K562 (cell line): ENCODE measurements around the gene WSCD1. TPM values are rescaled to one million over a fixed set of nuclear protein-coding genes. Genes with fewer than 3 reads are reported as not detected.

ENCODE experiments used
- ATAC-seq: fragments of 200-7000 bp; cut with Tn5 transposase; 3 replicates; pipeline ENCODE4 v1.9.1; 2020; ENCODE audit warnings: moderate library complexity
- BruUV-seq: library from RNA; stranded (reverse); fragments of 400-500 nt; replicated peaks from 2 replicates; lab custom pipeline; 2021; lab: Mats Ljungman, UMichigan
- CTCF ChIA-PET: fragments of 300-600 bp; formaldehyde crosslinking; extraction: SDS; loops from one replicate; lab custom pipeline; 2021; ENCODE audit warnings: low intra/inter-chr PET ratio; lab: Yijun Ruan, JAX
- POLR2A ChIA-PET: fragments of 300-600, 350-650 bp; sonication (Branson Sonifier 250); formaldehyde crosslinking; extraction: SDS; loops from one replicate; lab custom pipeline; 2021; ENCODE audit warnings: antibody characterized with exemption, inconsistent platforms; lab: Yijun Ruan, JAX
- DNase-seq, 4 experiments: peaks; one replicate each; pipeline versions ENCODE4 v3.0.0 to v3.0.0-alpha.2; 2011 to 2018; ENCODE audit warnings: low spot score in 3 of 4, mixed read lengths in 3 of 4; ENCODE audit errors: extremely low read depth in 1 of 4
- FAIRE-seq: peaks from 2 replicates; lab custom pipeline; 2011; peaks lifted over from hg19 to GRCh38; lab: Jason Lieb, UNC
- H2AFZ ChIP-seq: 2 replicates; pipeline ENCODE4 v1.6.0; 2011; ENCODE audit warnings: low read depth, low read length, control low read depth, inconsistent platforms
- H3K27ac ChIP-seq: fragments of 200-600 bp; 3 replicates; pipeline ENCODE4 v1.8.0; 2011; ENCODE audit warnings: low read depth, mild to moderate bottlenecking, control low read depth, inconsistent platforms, low read length, moderate library complexity, mixed read lengths; ENCODE audit errors: extremely low read depth
- H3K27me3 ChIP-seq, 2 experiments: fragments of 300-600 bp in 1 of 2; 2 replicates in 1 of 2; 3 replicates in 1 of 2; pipeline versions ENCODE4 v1.6.0 to v1.8.0; 2011; ENCODE audit warnings: inconsistent platforms in 2 of 2, low read length in 2 of 2, mild to moderate bottlenecking in 1 of 2, mixed read lengths in 1 of 2, moderate library complexity in 1 of 2; ENCODE audit not compliant: control insufficient read depth in 2 of 2, insufficient read depth in 2 of 2
- H3K36me3 ChIP-seq: fragments of 300-600 bp; 3 replicates; pipeline ENCODE4 v1.8.0; 2011; ENCODE audit warnings: mild to moderate bottlenecking, low read length, inconsistent platforms; ENCODE audit not compliant: control insufficient read depth, insufficient read depth
- H3K4me1 ChIP-seq, 2 experiments: fragments of 200-600 bp in 1 of 2; replicated peaks in 1 of 2; 2 replicates in 1 of 2; 3 replicates in 1 of 2; pipeline versions ENCODE4 v1.5.1 to v1.8.0; 2011; ENCODE audit warnings: inconsistent platforms in 2 of 2, low read length in 2 of 2, mild to moderate bottlenecking in 1 of 2, mixed read lengths in 1 of 2, moderate library complexity in 1 of 2; ENCODE audit not compliant: control insufficient read depth in 2 of 2, insufficient read depth in 2 of 2
- H3K4me2 ChIP-seq: 2 replicates; pipeline ENCODE4 v1.6.1; 2011; ENCODE audit warnings: low read length, control low read depth, inconsistent platforms, mixed read lengths; ENCODE audit not compliant: insufficient read depth
- H3K4me3 ChIP-seq: fragments of 200-600 bp; sonication (generic), shearing (Covaris generic); 2 replicates; pipeline ENCODE4 v1.5.1; 2016; ENCODE audit warnings: control low read depth, inconsistent platforms
- H3K79me2 ChIP-seq: fragments of 200-600 bp; 3 replicates; pipeline ENCODE4 v1.8.0; 2011; ENCODE audit warnings: low read length, inconsistent platforms; ENCODE audit not compliant: control insufficient read depth, insufficient read depth
- H3K9ac ChIP-seq, 2 experiments: 2 replicates each; pipeline versions ENCODE4 v1.6.0 to v1.6.1; 2011; ENCODE audit warnings: low read depth in 2 of 2, low read length in 2 of 2, control low read depth in 1 of 2, inconsistent platforms in 1 of 2, mild to moderate bottlenecking in 1 of 2, mixed read lengths in 1 of 2; ENCODE audit not compliant: insufficient read depth in 1 of 2
- H3K9me1 ChIP-seq: one replicate; pipeline ENCODE4 v1.6.0; 2011; ENCODE audit warnings: inconsistent platforms, mild to moderate bottlenecking, low read length, moderate library complexity; ENCODE audit not compliant: control insufficient read depth, insufficient read depth
- H3K9me3 ChIP-seq: replicated peaks from 2 replicates; pipeline ENCODE4 v1.5.1; 2011; ENCODE audit warnings: low read depth, low read length, inconsistent platforms; ENCODE audit not compliant: control insufficient read depth, insufficient read depth
- H4K20me1 ChIP-seq: replicated peaks from 2 replicates; pipeline ENCODE4 v1.6.1; 2011; ENCODE audit warnings: low read length, inconsistent platforms, mixed read lengths; ENCODE audit not compliant: control insufficient read depth, insufficient read depth
- ATF4 ChIP-seq: fragments of 450-650 bp; formaldehyde crosslinking; IDR thresholded peaks from 2 replicates; pipeline ENCODE4 v1.4.0; 2022; ENCODE audit warnings: mild to moderate bottlenecking, moderate library complexity
- CBX2 ChIP-seq: fragments of 200-600 bp; sonication (generic); IDR thresholded peaks from one replicate; pipeline ENCODE4 v1.6.1; 2012; ENCODE audit warnings: mild to moderate bottlenecking, low read length, inconsistent platforms; ENCODE audit not compliant: insufficient read depth, poor library complexity, severe bottlenecking
- CREB1 ChIP-seq, 2 experiments: sonication (generic) in 1 of 2; formaldehyde crosslinking in 1 of 2; IDR thresholded peaks; 2 replicates each; pipeline versions ENCODE4 v1.6.1 to v1.8.0; 2012 to 2022; ENCODE audit warnings: inconsistent platforms in 1 of 2, mild to moderate bottlenecking in 1 of 2, missing genetic modification reagents in 1 of 2, moderate library complexity in 1 of 2
- CREBBP ChIP-seq: IDR thresholded peaks from one replicate; pipeline ENCODE4 v1.6.1; 2012; ENCODE audit warnings: low read depth, mild to moderate bottlenecking, control low read depth, inconsistent platforms, low read length
- HNRNPLL ChIP-seq: fragments of 200-400 bp; formaldehyde crosslinking; IDR thresholded peaks from 2 replicates; pipeline ENCODE4 v1.6.1; 2017; ENCODE audit warnings: low read length, low read depth, mild to moderate bottlenecking; ENCODE audit not compliant: poor library complexity, severe bottlenecking
- L3MBTL2 ChIP-seq: fragments of 450-650 bp; IDR thresholded peaks from 2 replicates; pipeline ENCODE4 v1.6.1; 2016; ENCODE audit warnings: mild to moderate bottlenecking, moderate library complexity
- MAX ChIP-seq: sonication (generic); formaldehyde crosslinking; IDR thresholded peaks from 2 replicates; pipeline ENCODE4 v1.9.0; 2022; ENCODE audit warnings: mild to moderate bottlenecking, missing genetic modification reagents
- MITF ChIP-seq: IDR thresholded peaks from 2 replicates; pipeline ENCODE4 v1.6.1; 2014; ENCODE audit warnings: antibody characterized with exemption
- NFIC ChIP-seq: fragments of 450-650 bp; IDR thresholded peaks from 2 replicates; pipeline ENCODE4 v1.6.1; 2017; ENCODE audit warnings: mild to moderate bottlenecking, inconsistent platforms
- NR2C2 ChIP-seq, 2 experiments: fragments of 200-800 bp in 1 of 2; sonication (Bioruptor generic) in 1 of 2; sonication (generic) in 1 of 2; formaldehyde crosslinking in 1 of 2; IDR thresholded peaks; 2 replicates each; pipeline versions ENCODE4 v1.6.1 to v1.8.0; 2016 to 2022; ENCODE audit warnings: mild to moderate bottlenecking in 1 of 2, missing compliant biosample characterization in 1 of 2, missing genetic modification characterization in 1 of 2, missing genetic modification reagents in 1 of 2
- RB1 ChIP-seq: fragments of 450-650 bp; IDR thresholded peaks from 2 replicates; pipeline ENCODE4 v1.6.1; 2017; ENCODE audit warnings: low read depth, mild to moderate bottlenecking
- RFX1 ChIP-seq: fragments of 450-650 bp; IDR thresholded peaks from 2 replicates; pipeline ENCODE4 v1.6.1; 2016; ENCODE audit warnings: mild to moderate bottlenecking, moderate library complexity
- SLC30A9 ChIP-seq: fragments of 250-450 bp; sonication (Bioruptor Pico); IDR thresholded peaks from 2 replicates; pipeline ENCODE4 v1.8.0; 2022; ENCODE audit warnings: mild to moderate bottlenecking, moderate library complexity
- ZNF232 ChIP-seq: sonication (generic); formaldehyde crosslinking; IDR thresholded peaks from 2 replicates; pipeline ENCODE4 v1.8.0; 2022; ENCODE audit warnings: mild to moderate bottlenecking, missing genetic modification reagents
- ZNF75A ChIP-seq: fragments of 450-650 bp; formaldehyde crosslinking; IDR thresholded peaks from 2 replicates; pipeline ENCODE4 v1.4.0; 2020; ENCODE audit warnings: mild to moderate bottlenecking
- WGBS: fragments of 100-300 bp; shearing (Covaris generic); methylation state at CpG from one replicate; pipeline ENCODE4 v1.1.6; 2016; ENCODE audit warnings: low coverage, mixed read lengths; ENCODE audit not compliant: insufficient coverage; ENCODE audit errors: missing lambda C conversion rate; 5-methylcytosine and 5-hydroxymethylcytosine counted together
- in situ Hi-C: fragments of 300-500 bp; cut with MboI; formaldehyde crosslinking; loops from 4 replicates; pipeline ENCODE4 v1.15.0; 2018; ENCODE audit warnings: inconsistent platforms, mixed read lengths
- intact Hi-C: fragments of 100-400 bp; cut with micrococcal nuclease; formaldehyde crosslinking; loops from 2 replicates; pipeline ENCODE4 v1.14.2; 2022
- polyA plus RNA-seq, 8 experiments: library from polyadenylated mRNA; depleted of rRNA in 4 of 8; stranded (reverse) in 5 of 8; unstranded in 3 of 8; fragments of >200 nt; fragmentation: Nextera tagmentation in 2 of 8; fragmentation: Illumina TruSeq in 1 of 8; extraction: Ambion mirVana in 2 of 8; extraction: Trizol in 1 of 8; gene quantifications; 2 replicates each; pipeline versions ENCODE4 v1.2.1 to v1.2.3, GENCODE V29; 2011 to 2014; ENCODE audit warnings: inconsistent platforms in 1 of 8, missing spikeins in 1 of 8
- total RNA-seq, 7 experiments: library from RNA; depleted of rRNA in 6 of 7; stranded (reverse); fragments of >200 nt in 6 of 7; fragmentation: Illumina TruSeq in 2 of 7; extraction: Trizol in 2 of 7; gene quantifications; 2 replicates each; pipeline versions ENCODE4 v1.2.1 to v1.2.3, GENCODE V29; 2011 to 2021; ENCODE audit warnings: low replicate concordance in 1 of 7

The WSCD1 gene
- total and polyA plus RNA-seq, 9 of the 15 experiments (the other 6 are each of a cell fraction or from before 2014, with no cell fraction given), result not detected

GRCh38 chr17:6043405-6043804 lies 26.8 kb upstream of the WSCD1 start:
- Histone ChIP-seq H3K27me3 (peaks cover 0 to 3% of the 10 kb centered on the region in 2 experiments; a peak in 1 of 5 replicates), H3K4me2 (no peak overlapping the region), H3K9me3 (no peaks in the 10 kb centered on the region), H4K20me1 (no peaks in the 10 kb centered on the region), H3K36me3 (no peaks in the 10 kb centered on the region), H3K4me3 (no peak overlapping the region), H3K9ac (no peak overlapping the region), H3K9me1 (no peaks in the 10 kb centered on the region), H3K79me2 (no peaks in the 10 kb centered on the region), H3K4me1 (no peaks in the 10 kb centered on the region), H3K27ac (no peak overlapping the region), H2AFZ (no peak overlapping the region)
- in situ Hi-C loops (no loop called here), intact Hi-C loops (no loop called here)
- DNase-seq, result no peak
- POLR2A ChIA-PET, result no interaction called here
- CTCF ChIA-PET, result no interaction called here
- TF ChIP-seq CREB1 (IDR thresholded peaks at IDR 0.05) (no peak), CREB1 (CRISPR knock-in tag; IDR thresholded peaks at IDR 0.05) (no peak), CREBBP (no peak), L3MBTL2 (no peak), ZNF232 (no peak), RFX1 (peak; percentile 62), HNRNPLL (no peak)
- ATAC-seq, result no peak
- 0% methylated on average over 2 of the region's 2 CpGs for WGBS
- no TSS peak for BruUV-seq
- no peak for FAIRE-seq

GRCh38 chr17:6044261-6044660 lies 25.9 kb upstream of the WSCD1 start:
- no TSS peak for BruUV-seq
- Histone ChIP-seq H3K36me3 (no peaks in the 10 kb centered on the region), H3K27ac (no peak overlapping the region), H3K79me2 (no peaks in the 10 kb centered on the region), H3K9me3 (no peaks in the 10 kb centered on the region), H3K4me2 (no peak overlapping the region), H3K4me3 (no peak overlapping the region), H3K9ac (no peak overlapping the region), H3K27me3 (peaks cover 0 to 3% of the 10 kb centered on the region in 2 experiments; a peak in 1 of 5 replicates), H2AFZ (no peak overlapping the region), H3K9me1 (no peaks in the 10 kb centered on the region), H3K4me1 (no peaks in the 10 kb centered on the region), H4K20me1 (no peaks in the 10 kb centered on the region)
- in situ Hi-C loops, result no loop called here
- ChIA-PET POLR2A (no interaction called here), CTCF (no interaction called here)
- WGBS, result 0% methylated on average over 6 of the region's 6 CpGs
- DNase-seq, result no peak
- intact Hi-C loops, result no loop called here
- FAIRE-seq, result no peak
- ATAC-seq, result no peak
- TF ChIP-seq CREBBP (no peak), L3MBTL2 (no peak), NR2C2 (CRISPR knock-in tag; IDR thresholded peaks at IDR 0.05) (no peak), NR2C2 (tag; IDR thresholded peaks at IDR 0.05) (no peak), MITF (no peak), CBX2 (no peak), SLC30A9 (CRISPR knock-in tag) (no peak), MAX (CRISPR knock-in tag) (no peak), RB1 (no peak), NFIC (no peak), ZNF75A (CRISPR knock-in tag) (no peak), ATF4 (no peak)
